ENCODE data around the gene COQ10A. TPM values are rescaled to one million over a fixed set of nuclear protein-coding genes. Genes with fewer than 3 reads are reported as not detected.

The COQ10A gene
- total and polyA plus RNA-seq, 2 donors (not counting 1 experiment from before 2014, with no cell fraction given): 9.1 to 14.2 TPM

- Histone ChIP-seq H2AFZ (ENCODE audit: low read length) (no peak overlapping the region), H3K4me1 (ENCODE audit: control insufficient read depth, extremely low read depth, insufficient read depth, low read length) (no peaks in the 10 kb centered on the region), H4K20me1 (ENCODE audit: control insufficient read depth, extremely low read depth, insufficient read depth, low read length) (no peaks in the 10 kb centered on the region), H3K9ac (ENCODE audit: insufficient read depth, low read length) (no peak overlapping the region), H3K79me2 (ENCODE audit: control insufficient read depth, insufficient read depth, low read length) (peaks cover 25% of the 10 kb centered on the region), H3K4me2 (ENCODE audit: extremely low read depth, insufficient read depth, low read length) (no peak overlapping the region), H3K4me3 (replicated peaks in 1 of 4; ENCODE audit: control extremely low read depth in 1 of 4, insufficient read depth in 1 of 4, low read depth in 3 of 4, low read length in 4 of 4) (no peak overlapping the region), H3K9me3 (ENCODE audit: control insufficient read depth, insufficient read depth, low read depth, low read length) (no peaks in the 10 kb centered on the region), H3K27ac (ENCODE audit: insufficient read depth, low read length) (no peak overlapping the region), H3K27me3 (ENCODE audit: control insufficient read depth, insufficient read depth, low read length) (no peaks in the 10 kb centered on the region), H3K36me3 (ENCODE audit: control insufficient read depth, insufficient read depth, low read length) (peaks cover 10% of the 10 kb centered on the region)
- TF ChIP-seq CTCF (conservative IDR thresholded peaks at IDR 0.05 in 1 of 2, IDR thresholded peaks at IDR 0.05 in 1 of 2; ENCODE audit: low read depth in 1 of 2, low read length in 2 of 2) (no peak), EZH2 (IDR thresholded peaks at IDR 0.05; ENCODE audit: low read length, missing control alignments) (no peak)
- no peak for DNase-seq (ENCODE audit: low read depth in 2 of 2)
Measured at GRCh38 chr12:56286044-56286830, 19.5 kb downstream of the COQ10A start.

- TF ChIP-seq EZH2 (IDR thresholded peaks at IDR 0.05; ENCODE audit: low read length, missing control alignments) (no peak), CTCF (conservative IDR thresholded peaks at IDR 0.05 in 1 of 2, IDR thresholded peaks at IDR 0.05 in 1 of 2; ENCODE audit: low read depth in 1 of 2, low read length in 2 of 2) (no peak)
- H3K27me3 ChIP-seq (ENCODE audit: control insufficient read depth, insufficient read depth, low read length): no peaks in the 10 kb centered on the region
- no peak overlapping the region for H3K9ac ChIP-seq (ENCODE audit: insufficient read depth, low read length)
- no peaks in the 10 kb centered on the region for H4K20me1 ChIP-seq (ENCODE audit: control insufficient read depth, extremely low read depth, insufficient read depth, low read length)
- H3K4me1 ChIP-seq (ENCODE audit: control insufficient read depth, extremely low read depth, insufficient read depth, low read length): no peaks in the 10 kb centered on the region
- H3K27ac ChIP-seq (ENCODE audit: insufficient read depth, low read length): no peak overlapping the region
- peaks cover 44% of the 10 kb centered on the region for H3K79me2 ChIP-seq (ENCODE audit: control insufficient read depth, insufficient read depth, low read length)
- DNase-seq (ENCODE audit: low read depth in 2 of 2): no peak
- H3K36me3 ChIP-seq (ENCODE audit: control insufficient read depth, insufficient read depth, low read length): peaks cover 7% of the 10 kb centered on the region
- no peak overlapping the region for H3K4me2 ChIP-seq (ENCODE audit: extremely low read depth, insufficient read depth, low read length)
- no peak overlapping the region for H2AFZ ChIP-seq (ENCODE audit: low read length)
- H3K9me3 ChIP-seq (ENCODE audit: control insufficient read depth, insufficient read depth, low read depth, low read length): no peaks in the 10 kb centered on the region
- no peak overlapping the region for H3K4me3 ChIP-seq (replicated peaks in 1 of 4; ENCODE audit: control extremely low read depth in 1 of 4, insufficient read depth in 1 of 4, low read depth in 3 of 4, low read length in 4 of 4)
Measured at GRCh38 chr12:56288705-56289387, 22.1 kb downstream of the COQ10A start.

GRCh38 chr12:56293795-56294194 is 27.1 kb downstream of the COQ10A start:
- no peak overlapping the region for H3K27ac ChIP-seq (ENCODE audit: insufficient read depth, low read length)
- no peak overlapping the region for H3K4me3 ChIP-seq (replicated peaks in 1 of 4; ENCODE audit: control extremely low read depth in 1 of 4, insufficient read depth in 1 of 4, low read depth in 3 of 4, low read length in 4 of 4)
- H3K9ac ChIP-seq (ENCODE audit: insufficient read depth, low read length): no peak overlapping the region
- TF ChIP-seq CTCF (conservative IDR thresholded peaks at IDR 0.05 in 1 of 2, IDR thresholded peaks at IDR 0.05 in 1 of 2; ENCODE audit: low read depth in 1 of 2, low read length in 2 of 2) (no peak), EZH2 (IDR thresholded peaks at IDR 0.05; ENCODE audit: low read length, missing control alignments) (no peak)
- H3K9me3 ChIP-seq (ENCODE audit: control insufficient read depth, insufficient read depth, low read depth, low read length): no peaks in the 10 kb centered on the region
- no peak overlapping the region for H3K4me2 ChIP-seq (ENCODE audit: extremely low read depth, insufficient read depth, low read length)
- H2AFZ ChIP-seq (ENCODE audit: low read length): no peak overlapping the region
- DNase-seq (ENCODE audit: low read depth in 2 of 2): no peak
- H3K4me1 ChIP-seq (ENCODE audit: control insufficient read depth, extremely low read depth, insufficient read depth, low read length): peaks cover 3% of the 10 kb centered on the region
- H4K20me1 ChIP-seq (ENCODE audit: control insufficient read depth, extremely low read depth, insufficient read depth, low read length): no peaks in the 10 kb centered on the region
- no peaks in the 10 kb centered on the region for H3K27me3 ChIP-seq (ENCODE audit: control insufficient read depth, insufficient read depth, low read length)
- peaks cover 82% of the 10 kb centered on the region for H3K79me2 ChIP-seq (ENCODE audit: control insufficient read depth, insufficient read depth, low read length)
- H3K36me3 ChIP-seq (ENCODE audit: control insufficient read depth, insufficient read depth, low read length): peaks cover 5% of the 10 kb centered on the region
